Upper lobe of left lung (tissue), 4 donors: Measurements from ENCODE around the gene DISP3.

Source experiments
- CTCF ChIP-seq, 6 experiments: fragments of 450-650 bp in 4 of 6; fragments of 200-600 bp in 2 of 6; sonication (generic) in 2 of 6; IDR thresholded peaks; one replicate each; pipeline ENCODE4 v1.5.1; 2016 to 2019; ENCODE audit warnings: antibody characterized with exemption in 6 of 6
- POLR2A ChIP-seq, 4 donors: fragments of 450-650 bp; IDR thresholded peaks; one replicate each; pipeline ENCODE4 v1.5.1; 2016 to 2017; ENCODE audit warnings: antibody characterized with exemption in 4 of 4, mild to moderate bottlenecking in 2 of 4

GRCh38 chr1:11562664-11563063, 83.7 kb downstream of the DISP3 start:
- TF ChIP-seq CTCF (IDR thresholded peaks at IDR 0.05): no peak
- no peak for TF ChIP-seq POLR2A (IDR thresholded peaks at IDR 0.05)
